IMR-90 (cell line): ENCODE results near the gene FOXP1. TPM values are rescaled to one million over a fixed set of nuclear protein-coding genes. Genes with fewer than 3 reads are reported as not detected.
A peak's percentile ranks its signal among the peaks of the same experiment; 100 is the strongest.

Experiments used
- ATAC-seq: fragments of 200-7000 bp; cut with Tn5 transposase; 2 replicates; pipeline ENCODE4 v1.9.1; 2020; ENCODE audit warnings: low read depth, mild to moderate bottlenecking, moderate library complexity
- BruUV-seq: library from RNA; stranded (reverse); fragments of 400-500 nt; replicated peaks from 2 replicates; lab custom pipeline; 2021; lab: Mats Ljungman, UMichigan
- CTCF ChIA-PET: fragments of 300-600 bp; formaldehyde crosslinking; extraction: SDS; loops from one replicate; lab custom pipeline; 2021; ENCODE audit warnings: antibody characterized with exemption; lab: Yijun Ruan, JAX
- POLR2A ChIA-PET: fragments of 300-600 bp; sonication (Branson Sonifier 250); formaldehyde crosslinking; loops from one replicate; lab custom pipeline; 2022; ENCODE audit warnings: antibody characterized with exemption; ENCODE audit not compliant: unreplicated experiment; lab: Charles Lee
- DNase-seq: peaks from one replicate; pipeline ENCODE4 v3.0.0; 2013
- H2AFZ ChIP-seq: replicated peaks from 2 replicates; pipeline ENCODE3; 2013; ENCODE audit warnings: low read length, mild to moderate bottlenecking; ENCODE audit not compliant: poor library complexity
- H2AK5ac ChIP-seq: 2 replicates; pipeline ENCODE4 v1.6.1; 2013; ENCODE audit warnings: low read depth, low read length, inconsistent platforms
- H2AK9ac ChIP-seq: replicated peaks from 2 replicates; pipeline ENCODE3; 2013; ENCODE audit warnings: mild to moderate bottlenecking, low read depth, low read length, moderate library complexity; ENCODE audit not compliant: poor library complexity
- H2BK120ac ChIP-seq: 2 replicates; pipeline ENCODE4 v1.6.1; 2013; ENCODE audit warnings: low read depth, low read length, inconsistent platforms
- H2BK15ac ChIP-seq: 3 replicates; pipeline ENCODE4 v1.6.1; 2013; ENCODE audit warnings: low read depth, low read length, inconsistent platforms
- H2BK20ac ChIP-seq: 2 replicates; pipeline ENCODE4 v1.6.1; 2013; ENCODE audit warnings: low read depth, mild to moderate bottlenecking, inconsistent platforms, low read length, moderate library complexity
- H2BK5ac ChIP-seq: 2 replicates; pipeline ENCODE4 v1.6.1; 2013; ENCODE audit warnings: mild to moderate bottlenecking, low read depth, low read length, inconsistent platforms; ENCODE audit not compliant: poor library complexity, severe bottlenecking
- H3K14ac ChIP-seq: replicated peaks from 2 replicates; pipeline ENCODE4 v1.6.1; 2013; ENCODE audit warnings: low read depth, low read length, inconsistent platforms
- H3K18ac ChIP-seq: 2 replicates; pipeline ENCODE4 v1.6.1; 2013; ENCODE audit warnings: low read depth, low read length, control low read depth
- H3K23ac ChIP-seq: 2 replicates; pipeline ENCODE4 v1.6.1; 2013; ENCODE audit warnings: low read depth, low read length, inconsistent platforms
- H3K27ac ChIP-seq: 2 replicates; pipeline ENCODE4 v1.5.1; 2013; ENCODE audit warnings: mild to moderate bottlenecking, control low read depth, low read length; ENCODE audit not compliant: insufficient read depth
- H3K27me3 ChIP-seq: 2 replicates; pipeline ENCODE4 v1.6.1; 2013; ENCODE audit warnings: low read length; ENCODE audit not compliant: control insufficient read depth, insufficient read depth
- H3K36me3 ChIP-seq: 2 replicates; pipeline ENCODE4 v1.6.1; 2013; ENCODE audit warnings: low read length, mixed read lengths; ENCODE audit not compliant: control insufficient read depth, insufficient read depth
- H3K4ac ChIP-seq: 2 replicates; pipeline ENCODE4 v1.6.1; 2013; ENCODE audit warnings: low read depth, low read length, inconsistent platforms
- H3K4me1 ChIP-seq: 2 replicates; pipeline ENCODE4 v1.6.1; 2013; ENCODE audit warnings: low read length, mixed read lengths; ENCODE audit not compliant: control insufficient read depth, insufficient read depth
- H3K4me2 ChIP-seq: 2 replicates; pipeline ENCODE4 v1.6.1; 2013; ENCODE audit warnings: low read depth, mild to moderate bottlenecking, control low read depth, low read length, moderate library complexity
- H3K4me3 ChIP-seq: 2 replicates; pipeline ENCODE4 v1.5.1; 2013; ENCODE audit warnings: low read depth, mild to moderate bottlenecking, control low read depth, low read length, moderate library complexity; ENCODE audit not compliant: insufficient read depth
- H3K56ac ChIP-seq: 2 replicates; pipeline ENCODE4 v1.6.1; 2013; ENCODE audit warnings: low read length, inconsistent platforms; ENCODE audit not compliant: insufficient read depth; ENCODE audit errors: extremely low read depth
- H3K79me1 ChIP-seq, 2 experiments: 2 replicates each; pipeline ENCODE4 v1.6.1; 2013; ENCODE audit warnings: low read length in 2 of 2, inconsistent platforms in 1 of 2, low read depth in 1 of 2
- H3K9ac ChIP-seq: 2 replicates; pipeline ENCODE4 v1.6.1; 2013; ENCODE audit warnings: low read depth, low read length, control low read depth
- H3K9me1 ChIP-seq: 2 replicates; pipeline ENCODE4 v1.6.1; 2013; ENCODE audit warnings: low read length, inconsistent platforms; ENCODE audit not compliant: insufficient read depth
- H3K9me3 ChIP-seq: 2 replicates; pipeline ENCODE4 v1.6.1; 2013; ENCODE audit warnings: low read length; ENCODE audit not compliant: control insufficient read depth, insufficient read depth
- H4K20me1 ChIP-seq: 2 replicates; pipeline ENCODE4 v1.6.1; 2013; ENCODE audit warnings: low read length, inconsistent platforms; ENCODE audit not compliant: insufficient read depth
- H4K5ac ChIP-seq: 2 replicates; pipeline ENCODE4 v1.6.1; 2013; ENCODE audit warnings: mild to moderate bottlenecking, low read depth, low read length, control low read depth
- H4K8ac ChIP-seq, 2 experiments: 2 replicates each; pipeline ENCODE4 v1.6.1; 2013; ENCODE audit warnings: low read depth in 2 of 2, low read length in 2 of 2, control low read depth in 1 of 2, inconsistent platforms in 1 of 2
- H4K91ac ChIP-seq: 2 replicates; pipeline ENCODE4 v1.6.1; 2013; ENCODE audit warnings: low read depth, low read length, inconsistent platforms; ENCODE audit not compliant: insufficient read depth
- BHLHE40 ChIP-seq: fragments of 150-350 bp; IDR thresholded peaks from 2 replicates; pipeline ENCODE4 v1.6.1; 2016; ENCODE audit warnings: mild to moderate bottlenecking, low read depth, low read length
- CHD1 ChIP-seq: IDR thresholded peaks from 2 replicates; pipeline ENCODE4 v1.6.1; 2012; ENCODE audit warnings: low read depth, low read length, improper control_type of control experiment
- CTCF ChIP-seq: conservative IDR thresholded peaks from 2 replicates; pipeline ENCODE4 v1.5.1; 2012; ENCODE audit warnings: mild to moderate bottlenecking, low read depth, low read length, improper control_type of control experiment
- FOS ChIP-seq: fragments of 150-350 bp; IDR thresholded peaks from 2 replicates; pipeline ENCODE4 v1.6.1; 2016; ENCODE audit warnings: low read depth, low read length
- MAFK ChIP-seq: IDR thresholded peaks from 2 replicates; pipeline ENCODE4 v1.6.1; 2012; ENCODE audit warnings: low read depth, low read length, improper control_type of control experiment
- NFE2L2 ChIP-seq: fragments of 150-350 bp; IDR thresholded peaks from 2 replicates; pipeline ENCODE4 v1.6.1; 2016; ENCODE audit warnings: low read depth, mild to moderate bottlenecking, low read length
- POLR2A ChIP-seq: IDR thresholded peaks from 2 replicates; pipeline ENCODE4 v1.6.1; 2012; ENCODE audit warnings: mild to moderate bottlenecking, low read depth, low read length
- RAD21 ChIP-seq: IDR thresholded peaks from 2 replicates; pipeline ENCODE4 v1.6.1; 2012; ENCODE audit warnings: low read length, improper control_type of control experiment
- RCOR1 ChIP-seq: IDR thresholded peaks from 2 replicates; pipeline ENCODE4 v1.6.1; 2012; ENCODE audit warnings: mild to moderate bottlenecking, low read length, improper control_type of control experiment; ENCODE audit not compliant: insufficient replicate concordance
- SMC3 ChIP-seq: fragments of 150-350 bp; IDR thresholded peaks from 2 replicates; pipeline ENCODE4 v1.6.1; 2016; ENCODE audit warnings: low read depth, mild to moderate bottlenecking, antibody characterized with exemption, low read length, moderate library complexity
- WGBS, 2 experiments: methylation state at CpG; one replicate each; pipeline versions ENCODE4 v1.1.5 to v1.1.7; 2013; ENCODE audit warnings: missing lambda C conversion rate in 2 of 2; ENCODE audit not compliant: insufficient read length in 1 of 2; ENCODE audit errors: extremely low coverage in 2 of 2; 5-methylcytosine and 5-hydroxymethylcytosine counted together
- dilution Hi-C: fragments of 300-500 bp; cut with HindIII; formaldehyde crosslinking; loops from one replicate; pipeline ENCODE4 v1.14.3; 2018; ENCODE audit warnings: low sequenced_read_pairs; ENCODE audit not compliant: unreplicated experiment
- in situ Hi-C: fragments of 300-500 bp; cut with MboI; formaldehyde crosslinking; loops from 3 replicates; pipeline ENCODE4 v1.14.3; 2019; ENCODE audit warnings: low sequenced_read_pairs, inconsistent platforms, mixed read lengths
- intact Hi-C: fragments of 100-400 bp; cut with micrococcal nuclease; formaldehyde crosslinking; loops from 2 replicates; pipeline ENCODE4 v1.10.0; 2022
- polyA plus RNA-seq, 3 experiments: library from polyadenylated mRNA; depleted of rRNA; stranded (reverse); fragments of >200 nt; gene quantifications; 2 replicates each; pipeline ENCODE4 v1.2.3, GENCODE V29; 2012; ENCODE audit warnings: low replicate concordance in 1 of 3
- total RNA-seq: library from RNA; depleted of rRNA; stranded (reverse); fragments of >200 nt; gene quantifications from 2 replicates; pipeline ENCODE4 v1.2.3, GENCODE V29; 2012

FOXP1 gene
- total and polyA plus RNA-seq, 2 of the 4 experiments (the other 2 are of a cell fraction) = 37.0 to 132 TPM

GRCh38 chr3:71494212-71494611, 89.3 kb downstream of the FOXP1 start:
- Histone ChIP-seq H2AK5ac (no peak overlapping the region; the same call in 1 of the 2 replicates), H4K5ac (no peak overlapping the region)
- dilution Hi-C loops = no loop called here

More at GRCh38 chr3:71494212-71494611, 89.3 kb downstream of the FOXP1 start:
- H3K4me2 ChIP-seq = no peak overlapping the region
- ATAC-seq = no peak
- H3K56ac ChIP-seq = no peak overlapping the region
- WGBS, 2 experiments = 100% methylated on average over 2 of the region's 5 CpGs; no CpG with 5 or more reads in 1 of the 2 experiments
- DNase-seq = no peak
- no peak overlapping the region for H3K18ac ChIP-seq
- intact Hi-C loops (no loop called here), in situ Hi-C loops (no loop called here)
- H3K4ac ChIP-seq = peak overlapping the region; percentile 50
- no peak overlapping the region for H2AK9ac ChIP-seq
- H2AFZ ChIP-seq = no peak overlapping the region
- no peak overlapping the region for H3K27ac ChIP-seq
- no peak overlapping the region for H2BK5ac ChIP-seq
- no peak overlapping the region for H2BK20ac ChIP-seq
- no peaks in the 10 kb centered on the region for H3K27me3 ChIP-seq
- H4K91ac ChIP-seq = peak overlapping the region; percentile 7; the same call in 1 of the 2 replicates
- H3K23ac ChIP-seq = 0 out of 2 replicates have a peak overlapping the region, but pooled peaks have one; percentile 38
- TF ChIP-seq BHLHE40 = no peak
- no peak for TF ChIP-seq NFE2L2
- no peak for TF ChIP-seq RCOR1
- no peak for TF ChIP-seq FOS
- TF ChIP-seq RAD21 = no peak
- TF ChIP-seq CHD1 = no peak
- TF ChIP-seq SMC3 = no peak
- TF ChIP-seq CTCF = no peak
- TF ChIP-seq MAFK = no peak
- TF ChIP-seq POLR2A = no peak
- no TSS peak for BruUV-seq
- ChIA-PET CTCF (no interaction called here), POLR2A (no interaction called here)
- 0 out of 2 replicates have a peak overlapping the region, but pooled peaks have one; percentile 31 for H3K14ac ChIP-seq
- H3K36me3 ChIP-seq = peaks cover 5% of the 10 kb centered on the region
- no peak overlapping the region for H3K4me3 ChIP-seq
- H2BK15ac ChIP-seq = no peak overlapping the region
- peaks cover 19 to 54% of the 10 kb centered on the region in 2 experiments for H3K79me1 ChIP-seq
- H4K20me1 ChIP-seq = no peaks in the 10 kb centered on the region
- H3K4me1 ChIP-seq = peaks cover 15% of the 10 kb centered on the region
- peaks cover 20% of the 10 kb centered on the region for H3K9me1 ChIP-seq
- 0 out of 2 replicates have a peak overlapping the region, but pooled peaks have one; percentile 14 for H2BK120ac ChIP-seq
- peaks cover 6% of the 10 kb centered on the region for H3K9me3 ChIP-seq
- H4K8ac ChIP-seq = no peak overlapping the region
- no peak overlapping the region for H3K9ac ChIP-seq
